ENCODE measurements around the gene RACK1. TPM values are rescaled to one million over a fixed set of nuclear protein-coding genes. Genes with fewer than 3 reads are reported as not detected.
A peak's percentile ranks its signal among the peaks of the same experiment; 100 is the strongest.

Gene RACK1
- total and polyA plus RNA-seq, 2 of the 13 experiments (the other 11 are each of a cell fraction or from before 2014, with no cell fraction given): 2,514 to 6,141 TPM

- TF ChIP-seq CBFB (CRISPR knock-in tag; IDR thresholded peaks at IDR 0.05): no peak
- TF ChIP-seq TEAD3 (CRISPR knock-in tag; optimal IDR thresholded peaks at IDR 0.05; ENCODE audit: borderline replicate concordance): peak; percentile 19
- TF ChIP-seq ETV5 (CRISPR knock-in tag; IDR thresholded peaks at IDR 0.05; ENCODE audit: borderline replicate concordance): no peak
- no peak for TF ChIP-seq RNF2 (conservative IDR thresholded peaks at IDR 0.05; ENCODE audit: low read depth)
- TF ChIP-seq HDAC2 (CRISPR knock-in tag; IDR thresholded peaks at IDR 0.05): no peak
- no peak for TF ChIP-seq ZNF639 (CRISPR knock-in tag; conservative IDR thresholded peaks at IDR 0.05)
- no peak for TF ChIP-seq ZMYM3 (CRISPR knock-in tag; IDR thresholded peaks at IDR 0.05)
- TF ChIP-seq CEBPB (IDR thresholded peaks at IDR 0.05; ENCODE audit: borderline replicate concordance, low read depth, low read length): no peak
- TF ChIP-seq MED13 (CRISPR knock-in tag; IDR thresholded peaks at IDR 0.05): no peak; the same call in 1 of the 2 replicates
- TF ChIP-seq ZNF619 (CRISPR knock-in tag; IDR thresholded peaks at IDR 0.05): no peak
- peak; percentile 2; the same call in 1 of the 2 replicates for TF ChIP-seq SAP130 (CRISPR knock-in tag; IDR thresholded peaks at IDR 0.05; ENCODE audit: low read depth)
- no peak for TF ChIP-seq ZNF207 (IDR thresholded peaks at IDR 0.05; ENCODE audit: borderline replicate concordance)
- no peak for TF ChIP-seq ISL2 (CRISPR knock-in tag; IDR thresholded peaks at IDR 0.05)
- TF ChIP-seq ZNF878 (CRISPR knock-in tag; IDR thresholded peaks at IDR 0.05): no peak
- TF ChIP-seq ZNF879 (CRISPR knock-in tag; IDR thresholded peaks at IDR 0.05): no peak
- TF ChIP-seq ZMAT5 (CRISPR knock-in tag; IDR thresholded peaks at IDR 0.05; ENCODE audit: borderline replicate concordance, low read depth): no peak
- 0 out of 2 replicates have a peak, but pooled peaks have one; percentile 25 for TF ChIP-seq WIZ (CRISPR knock-in tag; IDR thresholded peaks at IDR 0.05)
- TF ChIP-seq REL (CRISPR knock-in tag; conservative IDR thresholded peaks at IDR 0.05): no peak
- TF ChIP-seq SAFB2 (CRISPR knock-in tag; IDR thresholded peaks at IDR 0.05; ENCODE audit: borderline replicate concordance, low read depth): no peak
- no peak for TF ChIP-seq RFXANK (CRISPR knock-in tag; IDR thresholded peaks at IDR 0.05)
- no peak for TF ChIP-seq TCF7L2 (IDR thresholded peaks at IDR 0.05; ENCODE audit: low read depth, low read length)
- no peak for TF ChIP-seq HIVEP1 (CRISPR knock-in tag; IDR thresholded peaks at IDR 0.05)
- no peak for TF ChIP-seq ZNF33A (CRISPR knock-in tag; IDR thresholded peaks at IDR 0.05; ENCODE audit: borderline replicate concordance)
- TF ChIP-seq ZNF124 (CRISPR knock-in tag; IDR thresholded peaks at IDR 0.05): no peak
- no peak for TF ChIP-seq ZBTB3 (CRISPR knock-in tag; IDR thresholded peaks at IDR 0.05; ENCODE audit: borderline replicate concordance, low read depth)
- TF ChIP-seq HOXA9 (CRISPR knock-in tag; IDR thresholded peaks at IDR 0.05; ENCODE audit: borderline replicate concordance): no peak
- TF ChIP-seq CENPX (CRISPR knock-in tag; IDR thresholded peaks at IDR 0.05): no peak
- TF ChIP-seq ZNF484 (CRISPR knock-in tag; IDR thresholded peaks at IDR 0.05; ENCODE audit: borderline replicate concordance, low read depth): no peak
- peak; percentile 21; the same call in 1 of the 2 replicates for TF ChIP-seq ZFX (CRISPR knock-in tag; IDR thresholded peaks at IDR 0.05; ENCODE audit: low read depth)
- TF ChIP-seq TERF1 (CRISPR knock-in tag; IDR thresholded peaks at IDR 0.05): no peak
- TF ChIP-seq MLLT10 (CRISPR knock-in tag; IDR thresholded peaks at IDR 0.05): no peak
- no peak for TF ChIP-seq TEAD2 (CRISPR knock-in tag; IDR thresholded peaks at IDR 0.05)
Measured at GRCh38 chr5:181221105-181221791, 22.5 kb downstream of the RACK1 start (continued).

Measured in HepG2 (cell line).